Natural killer cell treated with Interleukin-12 subunit alpha and Interleukin-12 subunit beta and Interleukin-15 and Interleukin-18, amount 100 ng/mL, for 72 hours (primary cell): ENCODE results near the gene RPS6KL1. TPM values are rescaled to one million over a fixed set of nuclear protein-coding genes. Genes with fewer than 3 reads are reported as not detected.

Source experiments
- ATAC-seq, 2 donors: fragments of 150-1000 bp; cut with Tn5 transposase in 1 of 2; sonication (Bioruptor Pico), chemical (Tn5 transposase) in 1 of 2; 2 replicates each; pipeline ENCODE4 v1.10.0; 2021
- DNase-seq: peaks from one replicate; pipeline ENCODE4 v3.0.0; 2022; ENCODE audit warnings: low spot score
- H3K27ac Mint-ChIP-seq, 2 donors: 1 replicate in 1 of 2; 2 replicates in 1 of 2; pipeline ENCODE4 v1.8.0; 2022; ENCODE audit warnings: mixed read lengths in 2 of 2, mild to moderate bottlenecking in 1 of 2, moderate library complexity in 1 of 2
- H3K27me3 Mint-ChIP-seq, 2 donors: 1 replicate in 1 of 2; 2 replicates in 1 of 2; pipeline ENCODE4 v1.8.0; 2022; ENCODE audit warnings: mixed read lengths in 2 of 2
- H3K36me3 Mint-ChIP-seq: one replicate; pipeline ENCODE4 v1.8.0; 2022; ENCODE audit warnings: mixed read lengths
- H3K4me1 Mint-ChIP-seq, 2 donors: 1 replicate in 1 of 2; 2 replicates in 1 of 2; pipeline ENCODE4 v1.8.0; 2022; ENCODE audit warnings: low read depth in 2 of 2, mixed read lengths in 2 of 2, mild to moderate bottlenecking in 1 of 2
- H3K4me3 Mint-ChIP-seq: one replicate; pipeline ENCODE4 v1.8.0; 2022; ENCODE audit warnings: mixed read lengths
- H3K9me3 Mint-ChIP-seq: 2 replicates; pipeline ENCODE4 v1.8.0; 2022; ENCODE audit warnings: mixed read lengths
- total RNA-seq, 2 donors: library from RNA; stranded (reverse); gene quantifications; one replicate each; pipeline ENCODE4 v1.2.3, GENCODE V29; 2022

The RPS6KL1 gene
- total RNA-seq, 2 donors from 2014 or later, result 10.0 to 12.8 TPM

GRCh38 chr14:74907744-74908143, 15.3 kb downstream of the RPS6KL1 start:
- peaks cover 0 to 10% of the 10 kb centered on the region in 2 donors for H3K4me1 Mint-ChIP-seq

GRCh38 chr14:74906925-74907521, 16.0 kb downstream of the RPS6KL1 start:
- no peak for ATAC-seq
- Mint-ChIP-seq H3K27me3 (no peaks in the 10 kb centered on the region), H3K27ac (no peak overlapping the region), H3K36me3 (no peaks in the 10 kb centered on the region), H3K4me1 (peaks cover 0 to 10% of the 10 kb centered on the region in 2 donors), H3K9me3 (no peaks in the 10 kb centered on the region), H3K4me3 (no peak overlapping the region)
- no peak for DNase-seq

More at GRCh38 chr14:74907744-74908143, 15.3 kb downstream of the RPS6KL1 start:
- Mint-ChIP-seq H3K4me3 (no peak overlapping the region), H3K9me3 (no peaks in the 10 kb centered on the region), H3K27me3 (no peaks in the 10 kb centered on the region), H3K36me3 (no peaks in the 10 kb centered on the region), H3K27ac (no peak overlapping the region)
- DNase-seq (no peak), ATAC-seq (no peak)

- H3K4me3 Mint-ChIP-seq, result no peak overlapping the region
- peaks cover 0 to 10% of the 10 kb centered on the region in 2 donors for H3K4me1 Mint-ChIP-seq
- no peaks in the 10 kb centered on the region for H3K36me3 Mint-ChIP-seq
- ATAC-seq (peak; percentile 56 to 74), DNase-seq (peak; percentile 74)
- H3K27me3 Mint-ChIP-seq, result no peaks in the 10 kb centered on the region
- H3K9me3 Mint-ChIP-seq, result no peaks in the 10 kb centered on the region
- H3K27ac Mint-ChIP-seq, result peak overlapping the region; percentile 28 to 33
Observed at GRCh38 chr14:74905595-74906142, 17.4 kb downstream of the RPS6KL1 start.

- no peak for DNase-seq
- peaks cover 5% of the 10 kb centered on the region for H3K36me3 Mint-ChIP-seq
Observed at GRCh38 chr14:74904635-74905503, 18.2 kb downstream of the RPS6KL1 start.

GRCh38 chr14:74902941-74903705, 19.9 kb downstream of the RPS6KL1 start:
- DNase-seq (no peak), ATAC-seq (no peak)
- H3K4me1 Mint-ChIP-seq, result peaks cover 0 to 10% of the 10 kb centered on the region in 2 donors
- H3K36me3 Mint-ChIP-seq, result peaks cover 18% of the 10 kb centered on the region
- H3K27me3 Mint-ChIP-seq, result no peaks in the 10 kb centered on the region
- no peak overlapping the region for H3K4me3 Mint-ChIP-seq
- H3K9me3 Mint-ChIP-seq, result no peaks in the 10 kb centered on the region
- peak overlapping the region in 1 of 2 donors; percentile 20 for H3K27ac Mint-ChIP-seq

More at GRCh38 chr14:74904635-74905503, 18.2 kb downstream of the RPS6KL1 start:
- peak overlapping the region; percentile 28 to 33 for H3K27ac Mint-ChIP-seq
- no peaks in the 10 kb centered on the region for H3K27me3 Mint-ChIP-seq
- no peaks in the 10 kb centered on the region for H3K9me3 Mint-ChIP-seq
- H3K4me1 Mint-ChIP-seq, result peaks cover 0 to 10% of the 10 kb centered on the region in 2 donors
- no peak for ATAC-seq
- no peak overlapping the region for H3K4me3 Mint-ChIP-seq

- DNase-seq (no peak), ATAC-seq (no peak)
- Mint-ChIP-seq H3K9me3 (no peaks in the 10 kb centered on the region), H3K4me3 (no peak overlapping the region), H3K27ac (no peak overlapping the region), H3K4me1 (peaks cover 0 to 6% of the 10 kb centered on the region in 2 donors), H3K36me3 (peaks cover 46% of the 10 kb centered on the region), H3K27me3 (no peaks in the 10 kb centered on the region)
Observed at GRCh38 chr14:74898694-74899093, 24.4 kb downstream of the RPS6KL1 start.

GRCh38 chr14:74898083-74898482, 25.0 kb downstream of the RPS6KL1 start:
- DNase-seq (no peak), ATAC-seq (no peak)
- Mint-ChIP-seq H3K4me3 (no peak overlapping the region), H3K27me3 (no peaks in the 10 kb centered on the region), H3K27ac (no peak overlapping the region), H3K4me1 (peaks cover 0 to 6% of the 10 kb centered on the region in 2 donors), H3K36me3 (peaks cover 47% of the 10 kb centered on the region), H3K9me3 (no peaks in the 10 kb centered on the region)

GRCh38 chr14:74897642-74898041, 25.4 kb downstream of the RPS6KL1 start:
- ATAC-seq (no peak), DNase-seq (no peak)
- H3K36me3 Mint-ChIP-seq, result peaks cover 47% of the 10 kb centered on the region
- H3K27ac Mint-ChIP-seq, result no peak overlapping the region
- no peak overlapping the region for H3K4me3 Mint-ChIP-seq
- H3K9me3 Mint-ChIP-seq, result no peaks in the 10 kb centered on the region
- no peaks in the 10 kb centered on the region for H3K27me3 Mint-ChIP-seq
- peaks cover 0 to 6% of the 10 kb centered on the region in 2 donors for H3K4me1 Mint-ChIP-seq

- H3K9me3 Mint-ChIP-seq, result no peaks in the 10 kb centered on the region
- peak overlapping the region in 1 of 2 donors; percentile 2 for H3K27ac Mint-ChIP-seq
- peaks cover 47% of the 10 kb centered on the region for H3K36me3 Mint-ChIP-seq
- H3K4me1 Mint-ChIP-seq, result peaks cover 0 to 6% of the 10 kb centered on the region in 2 donors
- no peaks in the 10 kb centered on the region for H3K27me3 Mint-ChIP-seq
- DNase-seq (no peak), ATAC-seq (no peak)
- no peak overlapping the region for H3K4me3 Mint-ChIP-seq
Observed at GRCh38 chr14:74896400-74896799, 26.7 kb downstream of the RPS6KL1 start.

GRCh38 chr14:74893614-74894091, 29.4 kb downstream of the RPS6KL1 start:
- H3K27me3 Mint-ChIP-seq, result no peaks in the 10 kb centered on the region
- H3K9me3 Mint-ChIP-seq, result no peaks in the 10 kb centered on the region
- no peak overlapping the region for H3K27ac Mint-ChIP-seq
- peaks cover 3 to 12% of the 10 kb centered on the region in 2 donors for H3K4me1 Mint-ChIP-seq
- no peak overlapping the region for H3K4me3 Mint-ChIP-seq
- peaks cover 30% of the 10 kb centered on the region for H3K36me3 Mint-ChIP-seq
- ATAC-seq, result no peak
- no peak for DNase-seq

GRCh38 chr14:74892745-74893144, 30.3 kb downstream of the RPS6KL1 start:
- Mint-ChIP-seq H3K27ac (no peak overlapping the region), H3K27me3 (no peaks in the 10 kb centered on the region), H3K4me3 (no peak overlapping the region), H3K36me3 (peaks cover 27% of the 10 kb centered on the region), H3K4me1 (peaks cover 12 to 17% of the 10 kb centered on the region in 2 donors), H3K9me3 (no peaks in the 10 kb centered on the region)
- ATAC-seq, result no peak
- DNase-seq, result no peak

GRCh38 chr14:74891870-74892269, 31.2 kb downstream of the RPS6KL1 start:
- Mint-ChIP-seq H3K27me3 (no peaks in the 10 kb centered on the region), H3K36me3 (peaks cover 21% of the 10 kb centered on the region), H3K4me3 (no peak overlapping the region), H3K9me3 (no peaks in the 10 kb centered on the region), H3K4me1 (peaks cover 14 to 15% of the 10 kb centered on the region in 2 donors), H3K27ac (no peak overlapping the region)
- no peak for ATAC-seq
- DNase-seq, result no peak

- Mint-ChIP-seq H3K36me3 (peaks cover 11% of the 10 kb centered on the region), H3K27me3 (no peaks in the 10 kb centered on the region), H3K4me3 (no peak overlapping the region), H3K4me1 (peaks cover 27 to 28% of the 10 kb centered on the region in 2 donors), H3K27ac (no peak overlapping the region), H3K9me3 (no peaks in the 10 kb centered on the region)
- ATAC-seq (no peak), DNase-seq (no peak)
Observed at GRCh38 chr14:74890262-74890661, 32.8 kb downstream of the RPS6KL1 start.
